Nephron progenitor cell (in vitro differentiated cells): ENCODE results near the gene ZNF804A.

Source experiments
- DNase-seq: peaks from one replicate; pipeline ENCODE4 v3.0.0; 2021
- H3K27ac Mint-ChIP-seq: 2 replicates; pipeline ENCODE4 v1.8.0; 2021; ENCODE audit warnings: mild to moderate bottlenecking, moderate library complexity, mixed read lengths
- H3K27me3 Mint-ChIP-seq: 2 replicates; pipeline ENCODE4 v1.8.0; 2021; ENCODE audit warnings: mild to moderate bottlenecking, low read depth, mixed read lengths; ENCODE audit not compliant: poor library complexity
- H3K36me3 Mint-ChIP-seq: 2 replicates; pipeline ENCODE4 v1.8.0; 2021; ENCODE audit warnings: low read depth, mixed read lengths
- H3K4me1 Mint-ChIP-seq: 2 replicates; pipeline ENCODE4 v1.8.0; 2021; ENCODE audit warnings: mixed read lengths
- H3K4me3 Mint-ChIP-seq: 2 replicates; pipeline ENCODE4 v1.8.0; 2021; ENCODE audit warnings: mild to moderate bottlenecking, moderate library complexity, mixed read lengths
- H3K9me3 Mint-ChIP-seq: 2 replicates; pipeline ENCODE4 v1.8.0; 2021; ENCODE audit warnings: mild to moderate bottlenecking, moderate library complexity, mixed read lengths
- TF ChIP-seq, protein P1 (sequence below): fragments of 200-600 bp; sonication (generic); IDR thresholded peaks from 2 replicates; pipeline ENCODE4 v1.5.0; 2021; ENCODE audit warnings: antibody characterized with exemption

Gene ZNF804A

DNA sequence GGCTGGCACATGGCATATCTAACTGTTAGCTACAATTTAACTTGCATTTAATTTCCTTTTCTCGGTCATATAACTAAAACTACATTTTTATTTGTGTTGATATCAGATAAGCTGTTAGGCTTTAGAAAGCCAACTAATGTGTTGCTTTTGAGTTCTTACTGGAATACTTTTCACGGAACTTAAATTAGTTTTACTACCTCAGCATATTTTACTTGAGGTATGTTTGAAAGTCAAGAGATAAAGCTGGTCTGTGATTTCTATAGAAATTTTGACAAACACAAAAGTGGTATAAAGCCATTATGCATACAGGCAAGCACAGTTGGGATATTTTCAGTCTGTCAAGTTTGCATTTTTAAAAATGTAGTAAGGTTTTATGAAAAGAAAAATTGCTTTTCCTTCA lies 162.6 kb downstream of the ZNF804A start:
- no peak for DNase-seq
- H3K27ac Mint-ChIP-seq: no peak overlapping the region
- H3K36me3 Mint-ChIP-seq: no peaks in the 10 kb centered on the region
- H3K9me3 Mint-ChIP-seq: no peaks in the 10 kb centered on the region
- no peaks in the 10 kb centered on the region for H3K4me1 Mint-ChIP-seq
- TF ChIP-seq, protein P1, sequence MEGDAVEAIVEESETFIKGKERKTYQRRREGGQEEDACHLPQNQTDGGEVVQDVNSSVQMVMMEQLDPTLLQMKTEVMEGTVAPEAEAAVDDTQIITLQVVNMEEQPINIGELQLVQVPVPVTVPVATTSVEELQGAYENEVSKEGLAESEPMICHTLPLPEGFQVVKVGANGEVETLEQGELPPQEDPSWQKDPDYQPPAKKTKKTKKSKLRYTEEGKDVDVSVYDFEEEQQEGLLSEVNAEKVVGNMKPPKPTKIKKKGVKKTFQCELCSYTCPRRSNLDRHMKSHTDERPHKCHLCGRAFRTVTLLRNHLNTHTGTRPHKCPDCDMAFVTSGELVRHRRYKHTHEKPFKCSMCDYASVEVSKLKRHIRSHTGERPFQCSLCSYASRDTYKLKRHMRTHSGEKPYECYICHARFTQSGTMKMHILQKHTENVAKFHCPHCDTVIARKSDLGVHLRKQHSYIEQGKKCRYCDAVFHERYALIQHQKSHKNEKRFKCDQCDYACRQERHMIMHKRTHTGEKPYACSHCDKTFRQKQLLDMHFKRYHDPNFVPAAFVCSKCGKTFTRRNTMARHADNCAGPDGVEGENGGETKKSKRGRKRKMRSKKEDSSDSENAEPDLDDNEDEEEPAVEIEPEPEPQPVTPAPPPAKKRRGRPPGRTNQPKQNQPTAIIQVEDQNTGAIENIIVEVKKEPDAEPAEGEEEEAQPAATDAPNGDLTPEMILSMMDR: no peak
- no peaks in the 10 kb centered on the region for H3K27me3 Mint-ChIP-seq
- no peak overlapping the region for H3K4me3 Mint-ChIP-seq

DNA sequence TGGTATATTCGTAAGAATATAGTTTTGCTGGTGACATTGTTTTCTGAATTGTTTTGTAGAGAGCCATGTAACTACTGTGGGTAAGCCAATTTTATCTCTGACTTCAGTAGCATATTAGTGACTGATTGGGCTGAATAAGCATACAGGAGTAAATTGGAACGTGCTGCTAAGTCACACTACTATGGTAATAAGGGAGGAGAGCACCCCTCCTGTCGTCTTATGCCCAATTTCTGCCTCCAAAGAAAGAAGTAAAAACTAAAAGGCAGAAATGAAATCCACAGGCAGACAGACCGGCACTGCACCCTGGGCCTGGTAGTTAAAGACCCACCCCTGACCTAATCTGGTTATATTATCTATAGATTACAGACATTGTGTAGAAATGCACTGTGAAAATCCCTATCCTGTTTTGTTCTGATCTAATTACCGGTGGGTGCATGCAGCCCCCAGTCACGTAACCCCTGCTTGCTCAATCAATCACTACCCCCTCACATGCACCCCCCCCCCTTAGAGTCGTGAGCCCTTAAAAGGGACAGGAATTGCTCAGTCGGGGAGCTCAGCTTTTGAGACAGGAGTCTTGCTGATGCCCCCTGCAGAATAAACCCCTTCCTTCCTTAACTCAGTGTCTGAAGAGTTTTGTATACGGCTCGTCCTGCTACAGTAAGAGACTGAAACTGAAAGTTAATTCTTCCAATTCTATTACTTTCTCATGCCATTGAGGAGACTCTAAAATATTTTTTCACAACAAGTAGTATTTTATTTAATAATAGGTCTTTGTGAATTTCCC lies 167.0 kb downstream of the ZNF804A start:
- no peaks in the 10 kb centered on the region for H3K36me3 Mint-ChIP-seq
- TF ChIP-seq, protein P1: no peak

DNA sequence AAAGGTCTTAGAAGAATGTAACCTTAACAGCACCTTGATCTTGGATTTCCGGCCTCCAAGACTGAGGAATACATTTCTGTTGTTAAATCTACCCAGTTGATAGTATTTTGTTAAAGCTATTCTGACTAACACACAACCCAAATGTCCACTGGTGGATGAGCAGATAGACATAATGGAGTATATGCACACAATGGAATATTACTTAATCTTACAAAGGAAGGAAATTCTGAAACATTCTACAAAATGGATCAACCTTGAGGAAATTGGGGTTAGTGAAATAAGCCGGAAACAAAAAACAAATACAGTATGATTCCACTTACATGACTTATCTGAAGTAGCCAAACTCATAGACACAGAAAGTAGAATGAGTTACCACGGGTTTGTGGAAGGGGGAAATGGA lies 168.7 kb downstream of the ZNF804A start:
- H3K36me3 Mint-ChIP-seq: no peaks in the 10 kb centered on the region
- TF ChIP-seq, protein P1: no peak
- DNase-seq: no peak
- no peaks in the 10 kb centered on the region for H3K27me3 Mint-ChIP-seq
- no peak overlapping the region for H3K27ac Mint-ChIP-seq
- no peak overlapping the region for H3K4me3 Mint-ChIP-seq
- no peaks in the 10 kb centered on the region for H3K9me3 Mint-ChIP-seq
- H3K4me1 Mint-ChIP-seq: no peaks in the 10 kb centered on the region

More for the DNA sequence above, 167.0 kb downstream of the ZNF804A start:
- DNase-seq: no peak
- Mint-ChIP-seq H3K4me3 (no peak overlapping the region), H3K27me3 (no peaks in the 10 kb centered on the region), H3K27ac (no peak overlapping the region), H3K4me1 (no peaks in the 10 kb centered on the region), H3K9me3 (no peaks in the 10 kb centered on the region)

DNA sequence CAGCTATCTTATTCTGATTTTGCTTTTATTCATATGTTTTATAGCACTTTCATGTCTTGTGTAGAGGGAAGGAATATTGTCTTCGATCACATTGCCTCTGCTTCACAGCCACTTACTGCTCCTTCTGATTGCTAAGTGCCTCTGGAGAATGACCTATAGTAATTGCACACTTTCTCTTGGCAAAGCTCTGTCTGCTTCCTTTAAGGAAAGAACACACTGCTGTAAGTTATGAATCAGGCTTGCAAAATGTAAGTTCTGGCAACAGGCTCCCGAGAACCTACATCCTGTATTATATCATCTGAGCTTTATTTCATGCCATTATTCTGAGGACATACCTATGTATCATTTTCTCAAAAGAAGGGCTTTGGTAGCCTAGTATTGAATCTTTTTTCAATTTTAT lies 170.7 kb downstream of the ZNF804A start:
- Mint-ChIP-seq H3K9me3 (no peaks in the 10 kb centered on the region), H3K4me1 (no peaks in the 10 kb centered on the region), H3K4me3 (no peak overlapping the region), H3K27me3 (no peaks in the 10 kb centered on the region), H3K27ac (no peak overlapping the region), H3K36me3 (no peaks in the 10 kb centered on the region)
- DNase-seq: no peak
- TF ChIP-seq, protein P1: no peak

DNA sequence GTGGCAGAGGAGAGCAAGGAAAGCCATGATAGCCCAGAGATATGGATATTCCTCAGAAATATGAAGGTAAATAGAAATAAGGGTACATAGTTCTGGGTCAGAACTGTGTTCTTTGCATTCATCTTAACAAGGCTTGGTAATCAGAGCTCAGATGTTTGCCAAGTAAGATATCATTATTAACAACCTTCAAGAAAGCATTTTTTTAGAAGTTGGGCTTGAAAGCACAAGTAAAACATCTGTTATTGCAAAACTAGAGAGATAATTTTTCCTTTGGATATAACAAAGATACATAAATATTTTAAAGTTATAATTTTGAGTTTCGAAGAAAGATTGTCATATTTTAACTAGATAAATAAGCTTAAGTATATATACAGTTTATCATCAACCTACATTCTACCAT lies 171.4 kb downstream of the ZNF804A start:
- H3K9me3 Mint-ChIP-seq: no peaks in the 10 kb centered on the region
- no peaks in the 10 kb centered on the region for H3K27me3 Mint-ChIP-seq
- H3K27ac Mint-ChIP-seq: no peak overlapping the region
- H3K36me3 Mint-ChIP-seq: no peaks in the 10 kb centered on the region
- no peak for DNase-seq
- TF ChIP-seq, protein P1: no peak
- H3K4me3 Mint-ChIP-seq: no peak overlapping the region
- H3K4me1 Mint-ChIP-seq: no peaks in the 10 kb centered on the region

DNA sequence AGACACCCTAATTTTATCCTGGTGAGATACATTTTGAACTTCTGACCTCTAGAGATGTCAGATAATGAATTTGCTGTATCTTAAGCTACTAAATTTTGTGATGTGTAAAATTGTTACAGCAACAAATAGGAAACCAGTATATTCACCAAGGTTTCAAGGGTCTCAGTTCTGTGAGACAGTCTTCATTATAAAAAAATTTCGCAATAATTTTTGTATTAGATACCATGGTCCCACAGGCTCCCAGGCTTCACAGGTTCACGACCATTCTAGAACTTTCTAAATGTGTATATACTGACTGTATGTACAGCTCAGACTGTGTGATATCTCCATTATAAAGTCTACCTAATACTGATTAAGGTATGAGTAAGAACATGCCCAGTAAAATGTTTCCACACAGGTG lies 181.4 kb downstream of the ZNF804A start:
- DNase-seq: no peak
- Mint-ChIP-seq H3K4me1 (no peaks in the 10 kb centered on the region), H3K27ac (no peak overlapping the region), H3K9me3 (no peaks in the 10 kb centered on the region), H3K36me3 (no peaks in the 10 kb centered on the region), H3K4me3 (no peak overlapping the region), H3K27me3 (no peaks in the 10 kb centered on the region)
- TF ChIP-seq, protein P1: no peak
